B cell (primary cell): Measurements from ENCODE around the gene HGFAC. TPM values are rescaled to one million over a fixed set of nuclear protein-coding genes. Genes with fewer than 3 reads are reported as not detected.

ENCODE experiments used
- ATAC-seq: fragments of 200-7000 bp; cut with Tn5 transposase; one replicate; pipeline ENCODE4 v1.10.0; 2021; ENCODE audit warnings: low read depth, mild to moderate bottlenecking, moderate number of reproducible peaks, moderate library complexity
- CTCF ChIA-PET: fragments of 350-600 bp; sonication (Branson Sonifier 250); formaldehyde crosslinking; loops from one replicate; lab custom pipeline; 2021; ENCODE audit warnings: antibody characterized with exemption, inconsistent platforms; lab: Charles Lee
- POLR2A ChIA-PET: fragments of 350-600 bp; sonication (Branson Sonifier 250); formaldehyde crosslinking; loops from one replicate; lab custom pipeline; 2021; ENCODE audit warnings: antibody characterized with exemption; lab: Charles Lee
- DNase-seq: peaks from one replicate; pipeline ENCODE4 v3.0.0; 2013
- H2AFZ ChIP-seq: 2 replicates; pipeline ENCODE4 v1.6.1; 2012; ENCODE audit warnings: mild to moderate bottlenecking, low read depth, low read length; ENCODE audit not compliant: insufficient read depth, poor library complexity, severe bottlenecking
- H3K27ac ChIP-seq, 2 donors: 1 replicate in 1 of 2; 2 replicates in 1 of 2; pipeline ENCODE4 v1.5.1; 2012 to 2013; ENCODE audit warnings: low read length in 2 of 2, mild to moderate bottlenecking in 2 of 2, moderate library complexity in 1 of 2
- H3K27me3 ChIP-seq, 4 experiments: fragments of 200-600 bp in 1 of 4; sonication (generic) in 1 of 4; replicated peaks in 1 of 4; 1 replicate in 2 of 4; 2 replicates in 2 of 4; pipeline versions ENCODE4 v1.6.1 to v1.7.0; 2013 to 2016; ENCODE audit warnings: low read length in 3 of 4, mild to moderate bottlenecking in 2 of 4, mixed read lengths in 1 of 4, moderate library complexity in 1 of 4; ENCODE audit not compliant: insufficient read depth in 4 of 4, control insufficient read depth in 3 of 4; ENCODE audit errors: control extremely low read depth in 1 of 4
- H3K36me3 ChIP-seq, 2 experiments: replicated peaks in 1 of 2; 1 replicate in 1 of 2; 2 replicates in 1 of 2; pipeline versions ENCODE4 v1.6.1 to v1.7.1; 2013; ENCODE audit warnings: low read length in 1 of 2; ENCODE audit not compliant: insufficient read depth in 2 of 2, control insufficient read depth in 1 of 2; ENCODE audit errors: control extremely low read depth in 1 of 2, extremely low read depth in 1 of 2
- H3K4me1 ChIP-seq, 2 donors: fragments of 200-600 bp in 1 of 2; sonication (generic) in 1 of 2; 1 replicate in 1 of 2; 2 replicates in 1 of 2; pipeline versions ENCODE4 v1.5.1 to v1.6.1; 2013 to 2017; ENCODE audit warnings: low read length in 2 of 2; ENCODE audit not compliant: control insufficient read depth in 2 of 2, insufficient read depth in 2 of 2
- H3K4me2 ChIP-seq: replicated peaks from 2 replicates; pipeline ENCODE3; 2012; ENCODE audit warnings: mild to moderate bottlenecking, low read depth, low read length; ENCODE audit not compliant: poor library complexity, severe bottlenecking
- H3K4me3 ChIP-seq, 5 experiments: fragments of 200-600 bp in 1 of 5; sonication (generic) in 1 of 5; 1 replicate in 3 of 5; 2 replicates in 2 of 5; pipeline versions ENCODE4 v1.5.1 to v1.7.0; 2011 to 2016; ENCODE audit warnings: low read length in 4 of 5, mild to moderate bottlenecking in 4 of 5, low read depth in 2 of 5, control low read depth in 1 of 5, moderate library complexity in 1 of 5; ENCODE audit not compliant: insufficient read depth in 1 of 5; ENCODE audit errors: control extremely low read depth in 1 of 5, extremely low read depth in 1 of 5
- H3K79me2 ChIP-seq: fragments of 200-600 bp; sonication (generic); one replicate; pipeline ENCODE4 v1.6.0; 2016; ENCODE audit warnings: low read length; ENCODE audit not compliant: control insufficient read depth, insufficient read depth
- H3K9ac ChIP-seq: fragments of 200-600 bp; sonication (generic); 2 replicates; pipeline ENCODE4 v1.6.1; 2017; ENCODE audit warnings: mild to moderate bottlenecking, low read length, moderate library complexity
- H3K9me3 ChIP-seq, 3 donors: one replicate each; pipeline versions ENCODE4 v1.6.1 to v1.7.1; 2013; ENCODE audit warnings: low read length in 2 of 3; ENCODE audit not compliant: control insufficient read depth in 2 of 3, insufficient read depth in 1 of 3; ENCODE audit errors: control extremely low read depth in 1 of 3
- H4K20me1 ChIP-seq: 2 replicates; pipeline ENCODE4 v1.6.0; 2012; ENCODE audit warnings: mild to moderate bottlenecking, low read length; ENCODE audit not compliant: insufficient read depth, control insufficient read depth, poor library complexity, severe bottlenecking
- H3K27ac Mint-ChIP-seq: one replicate; pipeline ENCODE4 v1.8.0; 2021; ENCODE audit warnings: mixed read lengths
- H3K27me3 Mint-ChIP-seq: one replicate; pipeline ENCODE4 v1.8.0; 2021; ENCODE audit warnings: mixed read lengths
- H3K4me1 Mint-ChIP-seq: one replicate; pipeline ENCODE4 v1.8.0; 2021; ENCODE audit warnings: mixed read lengths
- H3K4me3 Mint-ChIP-seq: one replicate; pipeline ENCODE4 v1.8.0; 2021; ENCODE audit warnings: mixed read lengths
- H3K9me3 Mint-ChIP-seq: one replicate; pipeline ENCODE4 v1.8.0; 2022; ENCODE audit warnings: mixed read lengths; ENCODE audit not compliant: insufficient read depth
- EZH2 ChIP-seq: IDR thresholded peaks from 2 replicates; pipeline ENCODE4 v1.6.1; 2012; ENCODE audit warnings: borderline replicate concordance, low read depth, mild to moderate bottlenecking, moderate library complexity, low read length; ENCODE audit not compliant: insufficient read depth, poor library complexity, severe bottlenecking
- WGBS: methylation state at CpG from one replicate; pipeline ENCODE4 v1.1.5; 2013; ENCODE audit warnings: missing lambda C conversion rate; ENCODE audit not compliant: insufficient coverage; 5-methylcytosine and 5-hydroxymethylcytosine counted together
- intact Hi-C: fragments of 100-400 bp; cut with micrococcal nuclease; formaldehyde crosslinking; loops from one replicate; pipeline ENCODE4 v1.10.0; 2022
- polyA plus RNA-seq: library from polyadenylated mRNA; depleted of rRNA; stranded (reverse); fragments of >200 nt; gene quantifications from 2 replicates; pipeline ENCODE4 v1.2.3, GENCODE V29; 2012
- total RNA-seq, 2 donors: library from RNA; stranded (reverse); fragments of 120-200 nt in 1 of 2; gene quantifications; 1 replicate in 1 of 2; 2 replicates in 1 of 2; pipeline versions ENCODE4 v1.2.3 to v1.2.4, GENCODE V29; 2013 to 2022
- TF ChIP-seq, protein P1 (sequence below): fragments of 200-600 bp; IDR thresholded peaks from one replicate; pipeline ENCODE4 v1.8.0; 2022; ENCODE audit warnings: antibody characterized with exemption, mild to moderate bottlenecking

HGFAC gene
- total and polyA plus RNA-seq, 2 donors (not counting 1 experiment from before 2014, with no cell fraction given) = not detected

- Histone ChIP-seq H2AFZ (no peak overlapping the region), H3K79me2 (no peaks in the 10 kb centered on the region), H4K20me1 (no peaks in the 10 kb centered on the region), H3K4me3 (no peak overlapping the region), H3K4me1 (peaks cover 0 to 5% of the 10 kb centered on the region in 2 donors), H3K27ac (no peak overlapping the region), H3K27me3 (no peaks in the 10 kb centered on the region), H3K4me2 (no peak overlapping the region), H3K36me3 (no peaks in the 10 kb centered on the region), H3K9me3 (no peaks in the 10 kb centered on the region), H3K9ac (no peak overlapping the region)
- ChIA-PET CTCF (interaction anchor here (0.9 to 1.0 kb wide), 2 partner anchors 82 kb away, joined by 3 read pairs; no protein-coding TSS in a partner anchor), POLR2A (interaction anchor here (0.6 kb wide), 1 partner anchor 72 kb away, joined by 4 read pairs; no protein-coding TSS in a partner anchor)
- TF ChIP-seq, protein P1, sequence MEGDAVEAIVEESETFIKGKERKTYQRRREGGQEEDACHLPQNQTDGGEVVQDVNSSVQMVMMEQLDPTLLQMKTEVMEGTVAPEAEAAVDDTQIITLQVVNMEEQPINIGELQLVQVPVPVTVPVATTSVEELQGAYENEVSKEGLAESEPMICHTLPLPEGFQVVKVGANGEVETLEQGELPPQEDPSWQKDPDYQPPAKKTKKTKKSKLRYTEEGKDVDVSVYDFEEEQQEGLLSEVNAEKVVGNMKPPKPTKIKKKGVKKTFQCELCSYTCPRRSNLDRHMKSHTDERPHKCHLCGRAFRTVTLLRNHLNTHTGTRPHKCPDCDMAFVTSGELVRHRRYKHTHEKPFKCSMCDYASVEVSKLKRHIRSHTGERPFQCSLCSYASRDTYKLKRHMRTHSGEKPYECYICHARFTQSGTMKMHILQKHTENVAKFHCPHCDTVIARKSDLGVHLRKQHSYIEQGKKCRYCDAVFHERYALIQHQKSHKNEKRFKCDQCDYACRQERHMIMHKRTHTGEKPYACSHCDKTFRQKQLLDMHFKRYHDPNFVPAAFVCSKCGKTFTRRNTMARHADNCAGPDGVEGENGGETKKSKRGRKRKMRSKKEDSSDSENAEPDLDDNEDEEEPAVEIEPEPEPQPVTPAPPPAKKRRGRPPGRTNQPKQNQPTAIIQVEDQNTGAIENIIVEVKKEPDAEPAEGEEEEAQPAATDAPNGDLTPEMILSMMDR = no peak
- TF ChIP-seq EZH2 = no peak
- WGBS = 78% methylated on average over 9 of the region's 17 CpGs
- no peak for ATAC-seq
- no peaks in the 10 kb centered on the region for H3K9me3 Mint-ChIP-seq
- intact Hi-C loops = no loop called here
- no peak overlapping the region for H3K4me3 Mint-ChIP-seq
- no peak overlapping the region for H3K27ac Mint-ChIP-seq
- no peak for DNase-seq
- H3K4me1 Mint-ChIP-seq = peaks cover 3% of the 10 kb centered on the region
- H3K27me3 Mint-ChIP-seq = no peaks in the 10 kb centered on the region
These were observed 13.9 kb upstream of the HGFAC start for GRCh38 chr4:3427706-3428446.

GRCh38 chr4:3429651-3430050 lies 12.1 kb upstream of the HGFAC start:
- peaks cover 3% of the 10 kb centered on the region for H3K4me1 Mint-ChIP-seq
- Histone ChIP-seq H3K4me2 (no peak overlapping the region), H3K4me3 (no peak overlapping the region), H3K9ac (no peak overlapping the region), H3K27me3 (no peaks in the 10 kb centered on the region), H3K9me3 (no peaks in the 10 kb centered on the region), H3K36me3 (no peaks in the 10 kb centered on the region), H3K79me2 (no peaks in the 10 kb centered on the region), H3K27ac (no peak overlapping the region), H4K20me1 (no peaks in the 10 kb centered on the region), H3K4me1 (peaks cover 0 to 5% of the 10 kb centered on the region in 2 donors), H2AFZ (no peak overlapping the region)
- POLR2A ChIA-PET = no interaction called here
- H3K4me3 Mint-ChIP-seq = no peak overlapping the region
- intact Hi-C loops = no loop called here
- no peaks in the 10 kb centered on the region for H3K9me3 Mint-ChIP-seq
- no peaks in the 10 kb centered on the region for H3K27me3 Mint-ChIP-seq
- ATAC-seq (no peak), DNase-seq (no peak)
- TF ChIP-seq, protein P1 = no peak
- TF ChIP-seq EZH2 = no peak
- no peak overlapping the region for H3K27ac Mint-ChIP-seq
- 94% methylated on average over 11 of the region's 12 CpGs for WGBS
- CTCF ChIA-PET = no interaction called here
